Psoas muscle (tissue), 8 donors: ENCODE data around the gene MED9. TPM values are rescaled to one million over a fixed set of nuclear protein-coding genes. Genes with fewer than 3 reads are reported as not detected.

ENCODE experiments used
- ATAC-seq, 4 donors: fragments of 200-7000 bp; cut with Tn5 transposase; one replicate each; pipeline ENCODE4 v1.9.1; 2020; ENCODE audit warnings: moderate library complexity in 3 of 4, mild to moderate bottlenecking in 2 of 4
- DNase-seq, 2 donors: peaks; one replicate each; pipeline ENCODE4 v3.0.0-alpha.2; 2020
- H3K27ac ChIP-seq: fragments of 200-600 bp; one replicate; pipeline ENCODE4 v1.8.0; 2022
- H3K27me3 ChIP-seq, 3 donors: fragments of 200-600 bp in 1 of 3; one replicate each; pipeline versions ENCODE4 v1.6.1 to v1.8.0; 2013 to 2022; ENCODE audit warnings: low read length in 2 of 3, mild to moderate bottlenecking in 2 of 3, moderate library complexity in 1 of 3; ENCODE audit not compliant: insufficient read depth in 3 of 3
- H3K36me3 ChIP-seq, 2 donors: fragments of 200-600 bp in 1 of 2; one replicate each; pipeline versions ENCODE4 v1.6.1 to v1.8.0; 2013 to 2022; ENCODE audit warnings: low read depth in 1 of 2, mild to moderate bottlenecking in 1 of 2, moderate library complexity in 1 of 2; ENCODE audit not compliant: insufficient read depth in 1 of 2
- H3K4me1 ChIP-seq: fragments of 200-600 bp; one replicate; pipeline ENCODE4 v1.8.0; 2022
- H3K4me3 ChIP-seq: fragments of 200-600 bp; one replicate; pipeline ENCODE4 v1.8.0; 2022; ENCODE audit warnings: mild to moderate bottlenecking
- H3K9me3 ChIP-seq: fragments of 200-600 bp; one replicate; pipeline ENCODE4 v1.8.0; 2022
- CTCF ChIP-seq: fragments of 200-600 bp; IDR thresholded peaks from one replicate; pipeline ENCODE4 v1.8.0; 2022; ENCODE audit warnings: antibody characterized with exemption
- WGBS, 3 donors: extraction: QIAGEN DNeasy Blood & Tissue Kit; methylation state at CpG; one replicate each; pipeline versions ENCODE4 v1.1.6 to v1.1.7; 2013; 5-methylcytosine and 5-hydroxymethylcytosine counted together
- intact Hi-C, 2 donors: fragments of 100-400 bp; cut with DNase I; formaldehyde crosslinking; loops; one replicate each; pipeline versions ENCODE4 v1.11.0 to v1.14.2; 2022
- polyA plus RNA-seq, 3 donors: library from polyadenylated mRNA; stranded (reverse); fragments of 200-250 nt; gene quantifications; one replicate each; pipeline ENCODE4 v1.2.3, GENCODE V29; 2013
- total RNA-seq, 4 donors: library from RNA; stranded (reverse); fragmentation: NEBNext Ultra II Directional in 2 of 4; extraction: Animal tissue kit (Norgen Biotek cat#: 25700) in 2 of 4; gene quantifications; one replicate each; pipeline versions ENCODE4 v1.2.1 to v1.2.4, GENCODE V29; 2021 to 2023
- donor health status: healthy with polysubstance abuse.
- donor health status: DM: no; HTN: no; CAD: no; lungs with moderate emphysema.
- donor health status: Bipolar disorder and iron deficiency.
- donor health status: healthy.
- donor health status: DM: yes; HTN: yes; CAD: no.
- donor health status: DM: no; HTN: no; CAD: no.
- donor health status: DM: no; HTN: no; CAD: no.
- donor health status: DM: yes; HTN: yes; CAD: no.

MED9 gene
- total and polyA plus RNA-seq, 7 donors = 12.4 to 29.6 (median 18.3) TPM

- DNase-seq (peak; percentile 13 to 35), ATAC-seq (no peak)
- Histone ChIP-seq H3K36me3 (peaks cover 0 to 7% of the 10 kb centered on the region in 2 donors), H3K27me3 (no peaks in the 10 kb centered on the region), H3K9me3 (no peaks in the 10 kb centered on the region), H3K4me3 (peak overlapping the region; percentile 84), H3K27ac (peak overlapping the region; percentile 89), H3K4me1 (peaks cover 18% of the 10 kb centered on the region)
- intact Hi-C loops = loop anchor here (1.0 to 5.0 kb wide), 5 partner anchors 20 to 140 kb away; partner anchors contain the start of gene MED9 (in 1 of the 2)
- TF ChIP-seq CTCF = no peak
- WGBS, 3 donors = 39 to 46% (median 41%) methylated on average over 18 to 19 of the region's 19 CpGs
These were observed 20.5 kb downstream of the MED9 start for GRCh38 chr17:17497065-17497844.

- H3K4me1 ChIP-seq = peaks cover 18% of the 10 kb centered on the region
- DNase-seq (peak; percentile 15 to 38), ATAC-seq (no peak)
- no peak overlapping the region for H3K27ac ChIP-seq
- no peak for TF ChIP-seq CTCF
- no peaks in the 10 kb centered on the region for H3K27me3 ChIP-seq
- H3K4me3 ChIP-seq = no peak overlapping the region
- H3K9me3 ChIP-seq = no peaks in the 10 kb centered on the region
- H3K36me3 ChIP-seq = no peaks in the 10 kb centered on the region
- 91 to 96% (median 93%) methylated on average over 10 of the region's 10 CpGs for WGBS, 3 donors
- intact Hi-C loops = loop anchor here (1.0 to 5.0 kb wide), 6 partner anchors 21 to 141 kb away; partner anchors contain the start of gene MED9 (in 1 of the 2)
These were observed 21.2 kb downstream of the MED9 start for GRCh38 chr17:17497845-17498520.

- Histone ChIP-seq H3K4me1 (peaks cover 15% of the 10 kb centered on the region), H3K9me3 (no peaks in the 10 kb centered on the region), H3K36me3 (no peaks in the 10 kb centered on the region), H3K27ac (no peak overlapping the region), H3K27me3 (no peaks in the 10 kb centered on the region), H3K4me3 (no peak overlapping the region)
- DNase-seq (peak; percentile 6 to 43), ATAC-seq (no peak)
- no peak for TF ChIP-seq CTCF
- WGBS, 3 donors = 89 to 94% (median 90%) methylated on average over 16 of the region's 16 CpGs
- intact Hi-C loops = loop anchor here (2.0 to 5.0 kb wide), 2 partner anchors 22 to 141 kb away; no protein-coding TSS in a partner anchor
These were observed 22.0 kb downstream of the MED9 start for GRCh38 chr17:17498606-17499301.

GRCh38 chr17:17499402-17500145 is 22.8 kb downstream of the MED9 start:
- intact Hi-C loops = loop anchor here (2.0 to 5.0 kb wide), 2 partner anchors 21 to 142 kb away; no protein-coding TSS in a partner anchor
- H3K4me3 ChIP-seq = no peak overlapping the region
- no peak overlapping the region for H3K27ac ChIP-seq
- peaks cover 14% of the 10 kb centered on the region for H3K4me1 ChIP-seq
- H3K36me3 ChIP-seq = no peaks in the 10 kb centered on the region
- H3K27me3 ChIP-seq = no peaks in the 10 kb centered on the region
- WGBS, 3 donors = 89 to 93% (median 91%) methylated on average over 17 of the region's 17 CpGs
- ATAC-seq = no peak
- peak; percentile 7 to 45 for DNase-seq
- no peak for TF ChIP-seq CTCF
- H3K9me3 ChIP-seq = no peaks in the 10 kb centered on the region
